HG03575 (cell line): Measurements from ENCODE around the gene HYAL1.
"Not testable (repeated sequence)": the region's sequence is repeated elsewhere in the genome, so short reads cannot be mapped to it uniquely, and the experiment has no call there.

ENCODE experiments used
- ATAC-seq: cut with Tn5 transposase; IDR thresholded peaks from one replicate; pipeline ENCODE4 v1.9.1; 2021; ENCODE audit not compliant: unreplicated experiment, insufficient number of reproducible peaks, low FRiP score; ENCODE audit errors: extremely low read depth

HYAL1 gene

GRCh38 chr3:50278880-50279224 is 24.5 kb downstream of the HYAL1 start, which contains the start of gene LSMEM2:
TSS of gene LSMEM2 (plus strand) at chr3:50279087. CDS start at chr3:50279114, 27 bp downstream.
- no peak for ATAC-seq

DNA sequence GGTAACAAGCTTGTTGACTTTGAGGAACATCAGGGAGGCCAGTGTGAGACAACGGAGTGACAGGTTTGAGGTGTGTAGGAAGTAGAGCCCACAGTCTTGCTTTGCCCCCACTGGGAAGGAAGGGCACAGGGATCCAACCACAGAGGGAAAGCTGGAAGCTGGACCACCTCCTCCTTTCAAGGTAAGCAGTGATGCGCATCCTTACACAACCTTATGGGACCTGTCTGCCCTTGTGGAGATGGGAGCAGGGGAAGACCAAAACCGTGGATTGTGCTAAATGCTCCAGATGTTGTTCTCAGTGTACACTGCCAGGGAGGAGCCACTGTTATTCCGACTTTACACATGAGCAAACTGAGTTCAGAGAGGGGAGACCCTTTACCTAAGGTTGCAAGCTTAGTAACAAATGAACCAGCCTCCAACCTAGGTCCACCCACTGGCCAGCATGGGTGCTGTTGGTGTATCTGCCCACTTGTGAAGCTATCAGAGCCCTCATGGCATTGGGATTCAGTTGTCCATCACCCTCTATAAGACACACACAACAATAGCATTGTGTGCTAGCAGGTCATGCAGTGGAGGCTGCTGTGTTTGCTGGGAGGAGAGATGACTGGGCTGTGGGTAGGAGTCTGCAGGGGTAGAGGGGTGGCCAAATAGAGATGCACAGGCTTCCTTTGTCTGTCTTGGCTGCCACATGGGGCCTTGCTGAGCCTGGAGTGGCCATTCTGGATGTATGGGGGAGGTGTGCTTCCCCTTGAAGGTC is 25.1 kb downstream of the HYAL1 start:
- ATAC-seq: no peak

GRCh38 chr3:50276762-50277101 is 26.6 kb downstream of the HYAL1 start:
- no peak for ATAC-seq

- ATAC-seq: no peak
These were observed 27.2 kb downstream of the HYAL1 start for GRCh38 chr3:50275996-50276761.

- no peak for ATAC-seq
These were observed 28.0 kb downstream of the HYAL1 start for GRCh38 chr3:50275141-50275995.

GRCh38 chr3:50274371-50275104 is 28.8 kb downstream of the HYAL1 start:
- no peak for ATAC-seq

DNA sequence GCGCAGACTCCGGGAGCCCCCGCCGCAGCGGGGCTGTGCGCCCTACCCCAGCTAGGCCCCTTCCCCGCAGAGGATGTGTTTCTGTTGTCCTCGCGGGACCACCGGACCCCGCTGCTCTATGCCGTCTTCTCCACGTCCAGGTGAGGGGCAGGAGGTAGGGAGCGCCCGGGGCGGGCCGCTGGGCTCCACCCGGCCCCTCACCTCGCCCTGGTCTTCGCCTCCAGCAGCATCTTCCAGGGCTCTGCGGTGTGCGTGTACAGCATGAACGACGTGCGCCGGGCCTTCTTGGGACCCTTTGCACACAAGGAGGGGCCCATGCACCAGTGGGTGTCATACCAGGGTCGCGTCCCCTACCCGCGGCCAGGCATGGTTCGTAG is 29.7 kb downstream of the HYAL1 start:
- ATAC-seq: no peak

GRCh38 chr3:50272911-50273688 is 30.3 kb downstream of the HYAL1 start:
- no peak for ATAC-seq

- ATAC-seq: not testable (repeated sequence)
These were observed 30.9 kb downstream of the HYAL1 start for GRCh38 chr3:50272538-50272910.

GRCh38 chr3:50271314-50271936 is 31.9 kb downstream of the HYAL1 start:
- no peak for ATAC-seq

DNA sequence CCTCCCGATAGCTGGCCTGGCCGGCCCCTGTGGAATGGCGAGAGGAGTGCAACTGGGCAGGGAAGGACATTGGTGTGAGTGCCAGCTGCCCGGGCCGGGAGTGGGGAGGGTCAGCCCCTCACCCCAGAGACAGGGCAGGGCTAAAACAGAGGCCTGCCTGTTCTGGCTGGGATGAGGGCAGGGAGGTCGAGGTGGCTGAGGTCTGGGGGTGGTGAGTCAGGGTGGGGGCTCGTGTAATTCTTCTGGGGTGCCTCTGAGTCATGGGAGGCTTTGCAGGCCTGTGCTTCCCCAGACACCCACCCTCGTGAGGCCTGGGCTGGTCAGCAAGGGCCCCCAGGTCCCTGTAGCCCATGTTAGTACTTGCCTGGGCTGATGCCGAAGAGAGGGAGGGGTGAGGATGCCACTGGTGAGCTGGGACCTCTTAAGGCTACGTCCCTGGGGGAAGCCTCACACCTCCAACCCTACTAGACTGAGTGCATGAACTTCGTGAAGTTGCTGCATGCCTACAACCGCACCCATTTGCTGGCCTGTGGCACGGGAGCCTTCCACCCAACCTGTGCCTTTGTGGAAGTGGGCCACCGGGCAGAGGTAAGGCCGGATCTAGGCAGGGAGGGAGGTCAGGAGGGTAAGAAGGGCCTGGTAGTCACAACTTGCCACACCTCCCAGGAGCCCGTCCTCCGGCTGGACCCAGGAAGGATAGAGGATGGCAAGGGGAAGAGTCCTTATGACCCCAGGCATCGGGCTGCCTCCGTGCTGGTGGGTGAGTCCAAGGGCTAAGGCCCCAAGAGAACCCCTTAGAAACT is 32.8 kb downstream of the HYAL1 start:
- ATAC-seq: no peak

DNA sequence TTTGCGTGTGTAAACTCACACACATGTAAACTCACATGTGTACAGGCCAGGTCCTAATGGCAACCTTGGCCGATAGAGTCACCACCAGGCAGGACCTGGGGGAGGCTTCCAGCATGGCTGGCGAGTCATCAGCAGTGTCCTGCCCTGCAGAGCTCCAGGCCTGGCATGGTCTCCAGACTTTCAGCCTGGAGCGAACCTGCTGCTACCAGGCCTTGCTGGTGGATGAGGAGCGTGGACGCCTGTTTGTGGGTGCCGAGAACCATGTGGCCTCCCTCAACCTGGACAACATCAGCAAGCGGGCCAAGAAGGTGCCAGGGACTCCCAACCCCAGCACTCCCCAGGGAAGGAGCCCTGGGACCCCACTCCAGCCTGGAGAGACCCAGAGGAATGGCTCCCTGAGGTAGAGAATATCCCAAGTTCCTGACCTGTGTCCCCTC is 33.4 kb downstream of the HYAL1 start:
- no peak for ATAC-seq

DNA sequence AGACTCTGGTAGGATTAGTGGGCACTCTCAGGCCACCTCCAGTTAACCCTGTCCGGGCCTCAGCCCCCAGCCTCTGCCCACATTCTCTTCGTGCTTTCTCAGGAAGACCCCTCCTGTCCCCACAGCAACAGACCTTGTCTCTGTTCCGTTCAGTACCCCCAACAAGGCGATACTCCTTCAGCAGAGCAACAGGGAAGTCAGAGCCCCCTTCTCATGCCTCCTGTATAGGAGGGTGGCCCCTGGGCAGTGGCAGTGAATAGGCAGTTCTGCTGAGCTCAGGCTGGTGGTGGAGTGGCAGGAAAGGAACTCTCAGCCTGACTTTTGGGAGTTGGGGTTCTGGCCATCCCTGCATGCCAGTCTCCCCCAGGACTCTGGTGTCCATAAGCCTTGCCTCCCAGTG is 33.9 kb downstream of the HYAL1 start:
- ATAC-seq: no peak

GRCh38 chr3:50268703-50269451 is 34.5 kb downstream of the HYAL1 start, which contains the start of gene SEMA3B:
TSS of gene SEMA3B (plus strand) at chr3:50269147. CDS start at chr3:50269241, 94 bp downstream.
- ATAC-seq: no peak

GRCh38 chr3:50268276-50268675 is 35.1 kb downstream of the HYAL1 start:
- ATAC-seq: no peak

DNA sequence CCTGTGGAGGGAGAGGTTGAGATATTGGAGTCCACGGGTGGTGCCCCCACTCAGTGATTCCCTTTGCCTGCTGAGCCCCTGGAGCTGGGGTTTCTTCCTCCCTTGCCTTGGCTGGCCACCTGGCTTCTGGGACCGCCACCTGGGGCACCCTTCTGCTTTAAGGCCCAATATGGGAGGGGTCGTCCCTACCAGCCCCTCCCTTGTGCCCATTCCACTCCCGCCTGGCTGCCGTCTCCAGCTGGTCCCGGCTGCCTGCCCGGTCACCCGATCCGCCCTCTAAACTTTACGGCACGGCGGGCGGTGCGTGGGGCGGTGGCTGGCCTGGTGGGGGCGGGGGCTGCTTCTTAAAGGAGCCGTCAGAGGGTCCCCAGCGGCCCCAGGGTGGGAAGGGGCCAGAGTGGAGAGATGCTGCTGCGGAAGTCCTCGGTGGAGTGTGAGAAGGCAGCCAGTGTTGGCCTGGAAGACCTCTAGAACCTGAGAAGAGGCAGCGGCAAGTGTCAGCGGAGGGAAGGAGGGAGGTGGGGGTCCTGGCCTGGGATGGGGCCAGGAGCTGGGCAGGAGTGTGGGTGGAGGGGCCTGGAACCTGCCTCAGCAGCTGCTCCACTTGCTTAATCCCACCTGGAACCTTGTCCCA is 36.0 kb downstream of the HYAL1 start:
- no peak for ATAC-seq
